ENCODE measurements around the gene KAZN.

The KAZN gene

GRCh38 chr1:14631421-14631820 is 32.9 kb downstream of the KAZN start:
- Histone ChIP-seq H3K4me3 (ENCODE audit: insufficient read depth in 1 of 2, low read depth in 1 of 2, low read length in 2 of 2) (no peak overlapping the region), H3K9me3 (ENCODE audit: control insufficient read depth, low read length) (no peaks in the 10 kb centered on the region), H4K91ac (ENCODE audit: low read length) (no peak overlapping the region), H2BK5ac (ENCODE audit: low read depth, low read length, poor library complexity, severe bottlenecking) (no peak overlapping the region), H3K4me1 (ENCODE audit: control insufficient read depth, insufficient read depth, low read depth, low read length) (no peaks in the 10 kb centered on the region), H3K14ac (ENCODE audit: low read length in 2 of 2) (no peak overlapping the region), H2BK15ac (ENCODE audit: low read depth, poor library complexity, severe bottlenecking) (no peak overlapping the region), H2AFZ (ENCODE audit: low read depth, low read length) (no peak overlapping the region), H2BK12ac (ENCODE audit: low read length in 2 of 2) (no peak overlapping the region), H3K18ac (ENCODE audit: low read depth in 1 of 2, low read length in 2 of 2) (no peak overlapping the region), H3K9ac (ENCODE audit: low read length) (no peak overlapping the region), H3K27ac (ENCODE audit: low read length, poor library complexity, severe bottlenecking) (no peak overlapping the region), H3K4me2 (ENCODE audit: low read length, poor library complexity, severe bottlenecking) (no peak overlapping the region), H2BK120ac (ENCODE audit: low read depth, low read length) (no peak overlapping the region), H4K8ac (ENCODE audit: low read length) (no peak overlapping the region), H3K79me1 (replicated peaks; ENCODE audit: low read length, poor library complexity, severe bottlenecking) (no peaks in the 10 kb centered on the region), H2AK5ac (ENCODE audit: low read length, severe bottlenecking) (no peak overlapping the region), H3K23ac (ENCODE audit: low read length in 2 of 2) (no peak overlapping the region), H3K27me3 (ENCODE audit: control insufficient read depth in 1 of 2, insufficient read depth in 1 of 2, low read length in 2 of 2) (no peaks in the 10 kb centered on the region), H3K36me3 (ENCODE audit: control insufficient read depth in 1 of 2, insufficient read depth in 2 of 2, low read depth in 1 of 2, low read length in 2 of 2) (no peaks in the 10 kb centered on the region), H3K4ac (ENCODE audit: low read depth in 1 of 2, low read length in 2 of 2) (no peak overlapping the region)
- 86% methylated on average over 10 of the region's 10 CpGs for WGBS
- DNase-seq: no peak

- no peak overlapping the region for H3K14ac ChIP-seq (ENCODE audit: low read length in 2 of 2)
- no peaks in the 10 kb centered on the region for H3K36me3 ChIP-seq (ENCODE audit: control insufficient read depth in 1 of 2, insufficient read depth in 2 of 2, low read depth in 1 of 2, low read length in 2 of 2)
- DNase-seq: no peak
- H3K27me3 ChIP-seq (ENCODE audit: control insufficient read depth in 1 of 2, insufficient read depth in 1 of 2, low read length in 2 of 2): no peaks in the 10 kb centered on the region
- H2AK5ac ChIP-seq (ENCODE audit: low read length, severe bottlenecking): no peak overlapping the region
- no peak overlapping the region for H3K4me3 ChIP-seq (ENCODE audit: insufficient read depth in 1 of 2, low read depth in 1 of 2, low read length in 2 of 2)
- no peak overlapping the region for H2BK15ac ChIP-seq (ENCODE audit: low read depth, poor library complexity, severe bottlenecking)
- H3K9ac ChIP-seq (ENCODE audit: low read length): no peak overlapping the region
- H3K4ac ChIP-seq (ENCODE audit: low read depth in 1 of 2, low read length in 2 of 2): no peak overlapping the region
- no peaks in the 10 kb centered on the region for H3K4me1 ChIP-seq (ENCODE audit: control insufficient read depth, insufficient read depth, low read depth, low read length)
- H3K18ac ChIP-seq (ENCODE audit: low read depth in 1 of 2, low read length in 2 of 2): no peak overlapping the region
- no peak overlapping the region for H2AFZ ChIP-seq (ENCODE audit: low read depth, low read length)
- H2BK120ac ChIP-seq (ENCODE audit: low read depth, low read length): no peak overlapping the region
- no peaks in the 10 kb centered on the region for H3K9me3 ChIP-seq (ENCODE audit: control insufficient read depth, low read length)
- no peak overlapping the region for H3K27ac ChIP-seq (ENCODE audit: low read length, poor library complexity, severe bottlenecking)
- 10% methylated on average over 4 of the region's 5 CpGs for WGBS
- H4K91ac ChIP-seq (ENCODE audit: low read length): no peak overlapping the region
- no peak overlapping the region for H3K4me2 ChIP-seq (ENCODE audit: low read length, poor library complexity, severe bottlenecking)
- H3K23ac ChIP-seq (ENCODE audit: low read length in 2 of 2): no peak overlapping the region
- no peaks in the 10 kb centered on the region for H3K79me1 ChIP-seq (replicated peaks; ENCODE audit: low read length, poor library complexity, severe bottlenecking)
- H2BK12ac ChIP-seq (ENCODE audit: low read length in 2 of 2): no peak overlapping the region
- no peak overlapping the region for H4K8ac ChIP-seq (ENCODE audit: low read length)
- no peak overlapping the region for H2BK5ac ChIP-seq (ENCODE audit: low read depth, low read length, poor library complexity, severe bottlenecking)
Measured at GRCh38 chr1:14634486-14634885, 36.0 kb downstream of the KAZN start.

- no peak overlapping the region for H2AFZ ChIP-seq (ENCODE audit: low read depth, low read length)
- H4K91ac ChIP-seq (ENCODE audit: low read length): no peak overlapping the region
- H3K18ac ChIP-seq (ENCODE audit: low read depth in 1 of 2, low read length in 2 of 2): no peak overlapping the region
- H4K8ac ChIP-seq (ENCODE audit: low read length): no peak overlapping the region
- H3K27ac ChIP-seq (ENCODE audit: low read length, poor library complexity, severe bottlenecking): no peak overlapping the region
- WGBS: 94% methylated on average over 9 of the region's 9 CpGs
- H2BK12ac ChIP-seq (ENCODE audit: low read length in 2 of 2): no peak overlapping the region
- no peak overlapping the region for H3K4me3 ChIP-seq (ENCODE audit: insufficient read depth in 1 of 2, low read depth in 1 of 2, low read length in 2 of 2)
- H2AK5ac ChIP-seq (ENCODE audit: low read length, severe bottlenecking): no peak overlapping the region
- H2BK15ac ChIP-seq (ENCODE audit: low read depth, poor library complexity, severe bottlenecking): no peak overlapping the region
- no peak overlapping the region for H2BK120ac ChIP-seq (ENCODE audit: low read depth, low read length)
- H3K4me1 ChIP-seq (ENCODE audit: control insufficient read depth, insufficient read depth, low read depth, low read length): no peaks in the 10 kb centered on the region
- no peaks in the 10 kb centered on the region for H3K79me1 ChIP-seq (replicated peaks; ENCODE audit: low read length, poor library complexity, severe bottlenecking)
- H3K4ac ChIP-seq (ENCODE audit: low read depth in 1 of 2, low read length in 2 of 2): no peak overlapping the region
- no peak for DNase-seq
- H3K14ac ChIP-seq (ENCODE audit: low read length in 2 of 2): no peak overlapping the region
- no peak overlapping the region for H3K9ac ChIP-seq (ENCODE audit: low read length)
- no peaks in the 10 kb centered on the region for H3K27me3 ChIP-seq (ENCODE audit: control insufficient read depth in 1 of 2, insufficient read depth in 1 of 2, low read length in 2 of 2)
- H3K4me2 ChIP-seq (ENCODE audit: low read length, poor library complexity, severe bottlenecking): no peak overlapping the region
- no peak overlapping the region for H3K23ac ChIP-seq (ENCODE audit: low read length in 2 of 2)
- H3K36me3 ChIP-seq (ENCODE audit: control insufficient read depth in 1 of 2, insufficient read depth in 2 of 2, low read depth in 1 of 2, low read length in 2 of 2): no peaks in the 10 kb centered on the region
- no peaks in the 10 kb centered on the region for H3K9me3 ChIP-seq (ENCODE audit: control insufficient read depth, low read length)
- no peak overlapping the region for H2BK5ac ChIP-seq (ENCODE audit: low read depth, low read length, poor library complexity, severe bottlenecking)
Measured at GRCh38 chr1:14635421-14635820, 36.9 kb downstream of the KAZN start.

- no peak for DNase-seq
- H3K27ac ChIP-seq (ENCODE audit: low read length, poor library complexity, severe bottlenecking): no peak overlapping the region
- no peak overlapping the region for H2AFZ ChIP-seq (ENCODE audit: low read depth, low read length)
Measured at GRCh38 chr1:14636897-14637632, 38.6 kb downstream of the KAZN start.

More at GRCh38 chr1:14636897-14637632, 38.6 kb downstream of the KAZN start:
- 74% methylated on average over 8 of the region's 9 CpGs for WGBS
- H3K18ac ChIP-seq (ENCODE audit: low read depth in 1 of 2, low read length in 2 of 2): no peak overlapping the region
- no peak overlapping the region for H2BK12ac ChIP-seq (ENCODE audit: low read length in 2 of 2)
- H3K23ac ChIP-seq (ENCODE audit: low read length in 2 of 2): no peak overlapping the region
- H2BK15ac ChIP-seq (ENCODE audit: low read depth, poor library complexity, severe bottlenecking): no peak overlapping the region
- H2BK120ac ChIP-seq (ENCODE audit: low read depth, low read length): no peak overlapping the region
- H4K91ac ChIP-seq (ENCODE audit: low read length): no peak overlapping the region
- H3K4ac ChIP-seq (ENCODE audit: low read depth in 1 of 2, low read length in 2 of 2): no peak overlapping the region
- no peak overlapping the region for H2AK5ac ChIP-seq (ENCODE audit: low read length, severe bottlenecking)
- H3K4me2 ChIP-seq (ENCODE audit: low read length, poor library complexity, severe bottlenecking): no peak overlapping the region
- no peaks in the 10 kb centered on the region for H3K9me3 ChIP-seq (ENCODE audit: control insufficient read depth, low read length)
- H3K79me1 ChIP-seq (replicated peaks; ENCODE audit: low read length, poor library complexity, severe bottlenecking): no peaks in the 10 kb centered on the region
- no peak overlapping the region for H4K8ac ChIP-seq (ENCODE audit: low read length)
- H2BK5ac ChIP-seq (ENCODE audit: low read depth, low read length, poor library complexity, severe bottlenecking): no peak overlapping the region
- no peak overlapping the region for H3K9ac ChIP-seq (ENCODE audit: low read length)
- no peaks in the 10 kb centered on the region for H3K27me3 ChIP-seq (ENCODE audit: control insufficient read depth in 1 of 2, insufficient read depth in 1 of 2, low read length in 2 of 2)
- H3K4me1 ChIP-seq (ENCODE audit: control insufficient read depth, insufficient read depth, low read depth, low read length): no peaks in the 10 kb centered on the region
- no peak overlapping the region for H3K4me3 ChIP-seq (ENCODE audit: insufficient read depth in 1 of 2, low read depth in 1 of 2, low read length in 2 of 2)
- no peak overlapping the region for H3K14ac ChIP-seq (ENCODE audit: low read length in 2 of 2)
- H3K36me3 ChIP-seq (ENCODE audit: control insufficient read depth in 1 of 2, insufficient read depth in 2 of 2, low read depth in 1 of 2, low read length in 2 of 2): no peaks in the 10 kb centered on the region
